HepG2 (cell line): ENCODE results near the gene B3GNT7. TPM values are rescaled to one million over a fixed set of nuclear protein-coding genes. Genes with fewer than 3 reads are reported as not detected.
A peak's percentile ranks its signal among the peaks of the same experiment; 100 is the strongest.

Experiments used
- CEBPG ChIP-seq: IDR thresholded peaks from 2 replicates; pipeline ENCODE4 v1.6.1; 2016
- DNMT3B ChIP-seq: conservative IDR thresholded peaks from 2 replicates; pipeline ENCODE4 v1.6.1; 2016; ENCODE audit warnings: missing biosample characterization, control low read depth
- FOSL1 ChIP-seq: sonication (generic); formaldehyde crosslinking; IDR thresholded peaks from 2 replicates; pipeline ENCODE4 v1.9.0; 2021; ENCODE audit warnings: missing genetic modification reagents, borderline replicate concordance
- FOXO1 ChIP-seq: sonication (generic); formaldehyde crosslinking; IDR thresholded peaks from 2 replicates; pipeline ENCODE4 v1.4.0; 2020; ENCODE audit warnings: missing genetic modification reagents
- FOXO4 ChIP-seq: sonication (generic); formaldehyde crosslinking; conservative IDR thresholded peaks from 2 replicates; pipeline ENCODE4 v1.8.1; 2023; ENCODE audit warnings: missing genetic modification reagents
- HNF4G ChIP-seq, 2 experiments: sonication (generic) in 1 of 2; formaldehyde crosslinking in 1 of 2; IDR thresholded peaks; 2 replicates each; pipeline versions ENCODE4 v1.4.0 to v1.6.1; 2011 to 2020; ENCODE audit warnings: borderline replicate concordance in 2 of 2, low read depth in 2 of 2, mild to moderate bottlenecking in 2 of 2, low read length in 1 of 2, missing genetic modification reagents in 1 of 2, moderate library complexity in 1 of 2
- KDM5A ChIP-seq: fragments of 200-600 bp; sonication (generic); IDR thresholded peaks from 2 replicates; pipeline ENCODE4 v1.7.0; 2018; ENCODE audit warnings: antibody characterized with exemption, mild to moderate bottlenecking, low read length, borderline replicate concordance
- KDM5B ChIP-seq: sonication (generic); formaldehyde crosslinking; IDR thresholded peaks from 2 replicates; pipeline ENCODE4 v1.4.0; 2020; ENCODE audit warnings: missing genetic modification reagents, mild to moderate bottlenecking, borderline replicate concordance
- PHF20 ChIP-seq: sonication (generic); formaldehyde crosslinking; IDR thresholded peaks from 2 replicates; pipeline ENCODE4 v1.5.0; 2020; ENCODE audit warnings: mild to moderate bottlenecking, missing genetic modification reagents
- RBAK ChIP-seq: sonication (generic); formaldehyde crosslinking; IDR thresholded peaks from 2 replicates; pipeline ENCODE4 v1.5.1; 2020; ENCODE audit warnings: mild to moderate bottlenecking, missing genetic modification reagents
- ZBTB46 ChIP-seq: sonication (generic); formaldehyde crosslinking; IDR thresholded peaks from 2 replicates; pipeline ENCODE4 v1.4.0; 2020; ENCODE audit warnings: mild to moderate bottlenecking, missing genetic modification reagents, borderline replicate concordance
- ZFY ChIP-seq: sonication (generic); formaldehyde crosslinking; IDR thresholded peaks from 2 replicates; pipeline ENCODE4 v1.4.0; 2020; ENCODE audit warnings: missing genetic modification reagents
- ZNF17 ChIP-seq: sonication (generic); formaldehyde crosslinking; IDR thresholded peaks from 2 replicates; pipeline ENCODE4 v1.5.0; 2020; ENCODE audit warnings: mild to moderate bottlenecking, missing genetic modification reagents
- ZNF3 ChIP-seq: IDR thresholded peaks from 2 replicates; pipeline ENCODE4 v1.7.0; 2017; ENCODE audit warnings: inconsistent platforms
- ZNF629 ChIP-seq: sonication (generic); formaldehyde crosslinking; conservative IDR thresholded peaks from 2 replicates; pipeline ENCODE4 v1.5.0; 2020; ENCODE audit warnings: missing genetic modification reagents
- ZNF704 ChIP-seq: sonication (generic); formaldehyde crosslinking; IDR thresholded peaks from 2 replicates; pipeline ENCODE4 v1.8.1; 2023; ENCODE audit warnings: mild to moderate bottlenecking, inconsistent platforms, moderate library complexity, missing genetic modification reagents, borderline replicate concordance
- ZNF761 ChIP-seq: sonication (generic); formaldehyde crosslinking; conservative IDR thresholded peaks from 2 replicates; pipeline ENCODE4 v1.4.0; 2020; ENCODE audit warnings: mild to moderate bottlenecking, missing genetic modification reagents
- polyA plus RNA-seq, 8 experiments: library from polyadenylated mRNA; depleted of rRNA in 3 of 8; stranded (reverse) in 7 of 8; unstranded in 1 of 8; fragments of >200 nt; fragmentation: Illumina TruSeq in 4 of 8; extraction: Trizol in 4 of 8; gene quantifications; 2 replicates each; pipeline versions ENCODE4 v1.2.1 to v1.2.3, GENCODE V29; 2011 to 2016; ENCODE audit warnings: low read depth in 4 of 8, missing spikeins in 1 of 8, mixed read lengths in 1 of 8; ENCODE audit not compliant: insufficient read depth in 1 of 8
- total RNA-seq, 5 experiments: library from RNA; depleted of rRNA; stranded (reverse); fragments of >200 nt; fragmentation: Illumina TruSeq; extraction: Trizol; gene quantifications; 2 replicates each; pipeline ENCODE4 v1.2.3, GENCODE V29; 2016; ENCODE audit warnings: low read depth in 1 of 5
- TF ChIP-seq, protein P1 (sequence below): sonication (generic); formaldehyde crosslinking; IDR thresholded peaks from 2 replicates; pipeline ENCODE4 v1.5.1; 2020; ENCODE audit warnings: mild to moderate bottlenecking, missing genetic modification reagents, moderate library complexity
- TF ChIP-seq, protein P2 (sequence below): sonication (generic); formaldehyde crosslinking; IDR thresholded peaks from 2 replicates; pipeline ENCODE4 v1.9.0; 2021; ENCODE audit warnings: missing genetic modification reagents, borderline replicate concordance

Gene B3GNT7
- total and polyA plus RNA-seq, 2 of the 13 experiments (the other 11 are each of a cell fraction or from before 2014, with no cell fraction given): 0.04 to 0.24 TPM

- TF ChIP-seq HNF4G (IDR thresholded peaks at IDR 0.05; ENCODE audit: borderline replicate concordance, low read depth, low read length) (no peak), HNF4G (CRISPR knock-in tag; IDR thresholded peaks at IDR 0.05; ENCODE audit: borderline replicate concordance, low read depth) (peak; percentile 11; the same call in 1 of the 2 replicates), ZNF3 (CRISPR knock-in tag) (no peak), FOXO4 (CRISPR knock-in tag) (0 out of 2 replicates have a peak, but pooled peaks have one; percentile 11), KDM5B (CRISPR knock-in tag) (no peak), FOXO1 (CRISPR knock-in tag) (no peak), ZNF629 (CRISPR knock-in tag) (no peak), ZFY (CRISPR knock-in tag) (peak; percentile 63), CEBPG (CRISPR knock-in tag) (no peak), ZNF761 (CRISPR knock-in tag) (no peak), RBAK (CRISPR knock-in tag) (no peak), ZBTB46 (CRISPR knock-in tag) (no peak), ZNF17 (CRISPR knock-in tag) (no peak), PHF20 (no peak), FOSL1 (CRISPR knock-in tag) (no peak), KDM5A (0 out of 2 replicates have a peak, but pooled peaks have one; percentile 24), ZNF704 (CRISPR knock-in tag) (no peak), DNMT3B (0 out of 2 replicates have a peak, but pooled peaks have one; percentile 9)
- TF ChIP-seq, protein P1, sequence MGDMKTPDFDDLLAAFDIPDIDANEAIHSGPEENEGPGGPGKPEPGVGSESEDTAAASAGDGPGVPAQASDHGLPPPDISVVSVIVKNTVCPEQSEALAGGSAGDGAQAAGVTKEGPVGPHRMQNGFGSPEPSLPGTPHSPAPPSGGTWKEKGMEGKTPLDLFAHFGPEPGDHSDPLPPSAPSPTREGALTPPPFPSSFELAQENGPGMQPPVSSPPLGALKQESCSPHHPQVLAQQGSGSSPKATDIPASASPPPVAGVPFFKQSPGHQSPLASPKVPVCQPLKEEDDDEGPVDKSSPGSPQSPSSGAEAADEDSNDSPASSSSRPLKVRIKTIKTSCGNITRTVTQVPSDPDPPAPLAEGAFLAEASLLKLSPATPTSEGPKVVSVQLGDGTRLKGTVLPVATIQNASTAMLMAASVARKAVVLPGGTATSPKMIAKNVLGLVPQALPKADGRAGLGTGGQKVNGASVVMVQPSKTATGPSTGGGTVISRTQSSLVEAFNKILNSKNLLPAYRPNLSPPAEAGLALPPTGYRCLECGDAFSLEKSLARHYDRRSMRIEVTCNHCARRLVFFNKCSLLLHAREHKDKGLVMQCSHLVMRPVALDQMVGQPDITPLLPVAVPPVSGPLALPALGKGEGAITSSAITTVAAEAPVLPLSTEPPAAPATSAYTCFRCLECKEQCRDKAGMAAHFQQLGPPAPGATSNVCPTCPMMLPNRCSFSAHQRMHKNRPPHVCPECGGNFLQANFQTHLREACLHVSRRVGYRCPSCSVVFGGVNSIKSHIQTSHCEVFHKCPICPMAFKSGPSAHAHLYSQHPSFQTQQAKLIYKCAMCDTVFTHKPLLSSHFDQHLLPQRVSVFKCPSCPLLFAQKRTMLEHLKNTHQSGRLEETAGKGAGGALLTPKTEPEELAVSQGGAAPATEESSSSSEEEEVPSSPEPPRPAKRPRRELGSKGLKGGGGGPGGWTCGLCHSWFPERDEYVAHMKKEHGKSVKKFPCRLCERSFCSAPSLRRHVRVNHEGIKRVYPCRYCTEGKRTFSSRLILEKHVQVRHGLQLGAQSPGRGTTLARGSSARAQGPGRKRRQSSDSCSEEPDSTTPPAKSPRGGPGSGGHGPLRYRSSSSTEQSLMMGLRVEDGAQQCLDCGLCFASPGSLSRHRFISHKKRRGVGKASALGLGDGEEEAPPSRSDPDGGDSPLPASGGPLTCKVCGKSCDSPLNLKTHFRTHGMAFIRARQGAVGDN (CRISPR knock-in tag): peak; percentile 23
- TF ChIP-seq, protein P2, sequence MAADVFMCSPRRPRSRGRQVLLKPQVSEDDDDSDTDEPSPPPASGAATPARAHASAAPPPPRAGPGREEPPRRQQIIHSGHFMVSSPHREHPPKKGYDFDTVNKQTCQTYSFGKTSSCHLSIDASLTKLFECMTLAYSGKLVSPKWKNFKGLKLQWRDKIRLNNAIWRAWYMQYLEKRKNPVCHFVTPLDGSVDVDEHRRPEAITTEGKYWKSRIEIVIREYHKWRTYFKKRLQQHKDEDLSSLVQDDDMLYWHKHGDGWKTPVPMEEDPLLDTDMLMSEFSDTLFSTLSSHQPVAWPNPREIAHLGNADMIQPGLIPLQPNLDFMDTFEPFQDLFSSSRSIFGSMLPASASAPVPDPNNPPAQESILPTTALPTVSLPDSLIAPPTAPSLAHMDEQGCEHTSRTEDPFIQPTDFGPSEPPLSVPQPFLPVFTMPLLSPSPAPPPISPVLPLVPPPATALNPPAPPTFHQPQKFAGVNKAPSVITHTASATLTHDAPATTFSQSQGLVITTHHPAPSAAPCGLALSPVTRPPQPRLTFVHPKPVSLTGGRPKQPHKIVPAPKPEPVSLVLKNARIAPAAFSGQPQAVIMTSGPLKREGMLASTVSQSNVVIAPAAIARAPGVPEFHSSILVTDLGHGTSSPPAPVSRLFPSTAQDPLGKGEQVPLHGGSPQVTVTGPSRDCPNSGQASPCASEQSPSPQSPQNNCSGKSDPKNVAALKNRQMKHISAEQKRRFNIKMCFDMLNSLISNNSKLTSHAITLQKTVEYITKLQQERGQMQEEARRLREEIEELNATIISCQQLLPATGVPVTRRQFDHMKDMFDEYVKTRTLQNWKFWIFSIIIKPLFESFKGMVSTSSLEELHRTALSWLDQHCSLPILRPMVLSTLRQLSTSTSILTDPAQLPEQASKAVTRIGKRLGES (CRISPR knock-in tag): no peak
Measured at GRCh38 chr2:231412618-231412963, 17.1 kb downstream of the B3GNT7 start (continued).
